Loucy (cell line): ENCODE measurements around the gene HOMER1.

Source experiments
- CTCF ChIP-seq: fragments of 200-600 bp; sonication (generic); conservative IDR thresholded peaks from 2 replicates; pipeline ENCODE4 v1.5.1; 2014; ENCODE audit warnings: mild to moderate bottlenecking, antibody characterized with exemption, low read length
- EZH2phosphoT487 ChIP-seq: fragments of 200-600 bp; IDR thresholded peaks from 2 replicates; pipeline ENCODE4 v1.6.1; 2018; ENCODE audit warnings: antibody characterized with exemption, mild to moderate bottlenecking, moderate library complexity, borderline replicate concordance

- no peak for TF ChIP-seq CTCF
- TF ChIP-seq EZH2phosphoT487, result no peak
These were observed 184.5 kb downstream of the HOMER1 start for GRCh38 chr5:79329453-79329852.
